Stimulated activated CD8-positive, alpha-beta memory T cell treated with anti-CD3 and anti-CD28 coated beads, Interleukin-4, amount 100 ng/mL, for 1 hour (primary cell): Measurements from ENCODE around the gene CACNA2D3.

ENCODE experiments used
- DNase-seq, 2 donors: peaks; one replicate each; pipeline ENCODE4 v3.0.0-alpha.2; 2020; ENCODE audit warnings: low read depth in 2 of 2, low spot score in 1 of 2

Gene CACNA2D3

GRCh38 chr3:54366007-54366750, 243.8 kb downstream of the CACNA2D3 start:
- DNase-seq: no peak

DNA sequence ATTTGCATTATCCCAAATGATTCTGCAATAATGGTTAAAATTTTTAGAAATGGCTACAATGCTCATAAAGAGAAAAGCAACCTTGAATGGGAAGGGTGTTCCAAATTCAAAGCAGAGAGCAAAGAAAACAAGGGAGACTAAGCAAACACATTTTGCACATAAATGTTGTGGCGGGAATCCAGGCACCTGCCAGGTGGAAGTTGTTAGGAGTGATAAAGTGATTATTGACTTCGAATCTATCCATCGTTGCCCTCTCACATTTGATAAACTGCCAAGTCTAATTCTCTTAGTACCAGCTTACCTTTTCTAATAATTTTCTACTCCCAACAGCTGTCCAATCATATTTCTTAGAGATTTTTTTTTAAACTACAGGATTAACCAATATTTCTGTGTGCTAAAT, 244.5 kb downstream of the CACNA2D3 start:
- no peak for DNase-seq

DNA sequence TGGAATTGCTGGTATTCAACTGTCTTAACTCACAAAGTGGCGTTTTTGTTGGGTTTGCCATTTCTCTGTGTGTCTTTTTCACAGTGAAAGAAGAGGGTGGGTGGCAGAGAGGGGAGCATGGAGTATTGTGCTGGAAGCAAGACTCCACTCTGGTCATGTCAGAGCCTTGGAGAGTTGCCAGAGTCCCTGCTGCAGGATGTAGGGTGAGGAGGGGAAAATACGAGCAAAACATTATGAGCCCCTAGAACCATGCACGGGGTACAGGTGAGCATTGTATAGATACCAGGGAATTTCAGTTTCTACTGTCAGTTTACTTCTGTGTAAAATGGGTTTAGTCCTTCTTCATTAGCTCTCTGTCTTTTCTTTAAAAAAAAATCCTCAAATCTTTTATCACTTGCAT, 249.9 kb downstream of the CACNA2D3 start:
- DNase-seq: no peak

DNA sequence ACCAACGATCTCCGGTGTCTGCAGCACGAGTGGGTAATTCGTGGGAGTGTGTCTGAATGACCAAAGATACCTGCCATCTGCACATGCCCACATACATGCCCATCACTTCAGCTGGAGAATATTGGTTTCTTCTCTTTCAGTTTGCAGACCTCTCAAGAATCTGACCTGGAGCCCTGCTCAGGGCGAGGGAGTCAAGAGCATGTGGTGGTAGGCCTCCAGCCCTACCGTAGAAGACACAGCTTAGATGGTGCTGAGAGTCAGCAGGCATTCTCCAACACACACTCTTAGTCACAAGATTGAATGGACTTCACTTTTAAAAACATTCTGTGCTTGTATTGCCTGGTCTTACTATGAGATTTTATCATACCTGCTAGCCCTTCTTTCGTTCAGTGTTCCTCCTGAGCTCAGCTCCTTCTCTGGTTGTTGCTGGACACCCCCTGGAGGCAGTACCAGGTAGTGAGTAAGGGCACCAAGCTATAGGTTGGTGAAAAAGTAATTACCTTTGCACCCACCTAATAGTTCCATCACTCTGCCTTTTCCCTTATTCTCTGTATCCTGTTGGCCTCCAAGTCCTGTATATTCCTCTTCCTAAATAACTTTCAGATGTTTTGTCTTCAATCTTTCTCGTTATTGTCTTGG, 252.0 kb downstream of the CACNA2D3 start:
- no peak for DNase-seq

DNA sequence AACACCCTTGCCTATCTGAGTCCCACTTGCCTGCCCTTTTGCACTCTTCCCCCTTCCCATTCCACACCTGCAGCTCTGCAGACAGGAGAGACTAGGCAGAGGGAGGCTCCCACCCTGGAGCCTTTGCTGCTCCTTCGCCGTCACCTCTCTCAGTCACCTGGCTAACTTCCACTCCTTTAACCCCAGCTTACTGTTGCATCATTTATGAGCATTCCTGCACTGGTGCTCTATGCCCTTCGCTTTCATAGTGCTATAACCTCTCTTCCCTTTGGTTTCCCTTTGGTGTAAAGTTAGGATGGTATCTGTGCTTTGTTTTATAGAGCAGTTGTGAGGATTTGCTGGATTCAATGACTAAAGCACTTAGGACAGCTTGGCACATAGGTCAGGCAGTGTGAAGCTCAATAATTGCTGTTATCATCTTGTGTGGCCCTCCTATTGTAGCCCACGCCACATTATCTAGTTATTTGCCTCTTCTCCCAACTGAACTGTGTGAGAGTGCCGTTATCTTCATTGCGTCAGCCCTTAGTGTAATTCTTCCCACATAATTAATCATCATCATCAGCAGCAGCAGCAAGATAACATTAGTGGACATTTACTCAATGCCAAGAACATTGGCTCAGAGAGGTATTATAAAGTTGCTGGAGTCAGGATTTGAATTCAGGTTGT, 253.9 kb downstream of the CACNA2D3 start:
- no peak for DNase-seq

DNA sequence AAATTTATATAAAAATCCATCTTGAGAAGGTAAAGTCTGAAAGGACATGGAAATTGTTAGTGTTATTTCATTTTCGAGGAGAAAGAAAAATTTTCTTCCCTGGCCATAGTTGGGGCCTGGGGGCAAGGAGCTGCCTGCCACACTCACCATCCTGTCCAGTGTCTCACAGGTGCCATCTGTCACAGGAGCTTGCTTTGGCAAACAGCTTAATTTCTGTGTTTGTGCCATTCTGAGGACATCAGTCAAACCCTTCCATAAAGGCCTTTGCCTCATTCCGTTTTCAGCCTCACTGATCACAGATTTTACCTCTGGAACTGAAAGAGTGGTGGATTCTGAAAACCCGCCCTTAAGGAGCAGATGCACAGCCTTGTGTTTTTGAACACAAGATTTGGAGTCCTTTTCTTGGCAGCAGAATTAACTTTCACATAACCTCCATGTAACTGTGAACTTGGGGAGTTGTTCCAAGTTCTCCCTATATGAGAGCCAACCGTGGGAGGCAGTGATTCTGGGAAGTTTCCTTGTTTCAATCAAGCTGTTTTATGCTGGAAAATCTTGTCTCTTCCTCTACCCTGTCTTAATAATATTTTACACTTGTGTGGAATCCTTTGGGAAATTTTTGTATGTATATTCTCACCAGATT, 254.7 kb downstream of the CACNA2D3 start:
- DNase-seq: no peak

GRCh38 chr3:54378184-54378583, 255.8 kb downstream of the CACNA2D3 start:
- no peak for DNase-seq

DNA sequence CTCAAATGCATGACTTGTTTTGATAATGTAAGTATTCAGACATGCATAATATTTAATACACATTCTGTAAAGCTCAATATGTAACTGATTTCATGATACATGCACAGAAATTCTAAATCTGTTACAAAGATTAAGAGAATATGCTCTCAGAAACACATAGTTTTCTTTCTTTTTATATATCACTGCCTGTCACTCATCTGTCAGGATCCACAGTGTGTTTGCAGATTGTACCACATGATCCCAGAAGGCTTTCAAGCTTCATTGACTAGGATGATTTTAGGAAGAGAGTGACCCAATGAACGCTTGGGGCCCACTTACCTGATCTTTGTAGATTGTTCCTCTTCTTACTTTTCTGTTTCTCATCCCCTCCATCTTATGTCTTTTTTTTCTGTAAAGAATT, 261.9 kb downstream of the CACNA2D3 start:
- no peak for DNase-seq

- DNase-seq: no peak
Measured at GRCh38 chr3:54390582-54390981, 268.2 kb downstream of the CACNA2D3 start.

DNA sequence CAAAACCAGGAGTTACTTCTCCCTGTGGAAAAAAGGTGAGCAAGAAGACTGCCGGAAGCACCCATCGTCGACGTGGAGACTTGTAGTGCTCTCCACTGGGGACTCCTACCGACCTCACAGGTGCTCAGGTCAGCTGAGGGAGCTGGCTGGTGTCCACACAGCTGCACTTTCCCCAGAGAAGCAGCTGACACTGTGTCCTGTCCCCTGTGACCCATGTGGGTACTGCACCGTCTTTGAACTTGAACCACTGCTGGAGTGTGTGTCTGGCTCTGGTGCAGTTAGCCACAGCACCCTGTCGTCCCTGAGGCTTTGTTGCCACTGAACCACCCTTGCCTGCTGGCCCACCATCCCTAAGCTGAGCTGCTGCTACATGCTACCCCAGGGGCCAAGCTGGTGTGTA, 270.8 kb downstream of the CACNA2D3 start:
- no peak for DNase-seq

- DNase-seq: no peak
Measured at GRCh38 chr3:54408328-54408727, 286.0 kb downstream of the CACNA2D3 start.

- no peak for DNase-seq
Measured at GRCh38 chr3:54421943-54422342, 299.6 kb downstream of the CACNA2D3 start.

DNA sequence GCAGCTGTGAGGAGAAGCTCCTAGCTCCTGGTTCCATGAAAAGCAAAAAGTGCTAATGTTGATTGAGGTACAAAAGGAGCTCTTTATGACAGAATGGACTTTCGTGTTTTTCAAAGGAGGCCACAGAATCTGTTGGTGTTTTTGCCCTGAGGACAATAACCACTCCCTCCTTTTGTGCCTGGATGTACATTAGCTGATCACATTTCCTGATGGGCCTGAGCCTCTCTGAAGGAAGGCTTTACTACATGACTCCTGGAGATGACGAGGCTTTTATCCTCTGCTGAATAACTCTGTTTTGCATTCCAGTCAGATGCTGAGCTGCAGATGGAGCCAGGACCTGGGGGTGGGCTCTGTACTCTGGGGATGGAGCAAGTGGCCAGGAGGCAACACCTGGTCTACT, 301.9 kb downstream of the CACNA2D3 start:
- DNase-seq: no peak

DNA sequence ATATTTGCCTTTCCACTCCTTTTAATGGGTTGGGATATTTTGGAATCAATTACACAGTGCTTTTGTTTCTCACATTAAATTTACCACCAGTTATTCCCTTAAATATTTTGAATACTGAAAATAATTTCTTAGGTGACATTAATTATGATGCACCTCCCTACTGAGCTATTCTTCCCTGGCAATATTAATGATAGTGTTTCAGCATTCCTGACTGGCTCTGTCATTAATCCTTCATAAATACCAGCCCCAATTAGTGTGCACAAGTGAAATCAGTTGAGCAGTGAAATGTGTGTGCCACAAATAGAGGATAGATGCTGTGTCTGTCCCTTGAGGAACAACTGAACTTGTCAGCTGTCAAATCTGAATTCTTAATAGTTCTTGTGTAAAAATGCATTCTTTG, 304.0 kb downstream of the CACNA2D3 start:
- no peak for DNase-seq

DNA sequence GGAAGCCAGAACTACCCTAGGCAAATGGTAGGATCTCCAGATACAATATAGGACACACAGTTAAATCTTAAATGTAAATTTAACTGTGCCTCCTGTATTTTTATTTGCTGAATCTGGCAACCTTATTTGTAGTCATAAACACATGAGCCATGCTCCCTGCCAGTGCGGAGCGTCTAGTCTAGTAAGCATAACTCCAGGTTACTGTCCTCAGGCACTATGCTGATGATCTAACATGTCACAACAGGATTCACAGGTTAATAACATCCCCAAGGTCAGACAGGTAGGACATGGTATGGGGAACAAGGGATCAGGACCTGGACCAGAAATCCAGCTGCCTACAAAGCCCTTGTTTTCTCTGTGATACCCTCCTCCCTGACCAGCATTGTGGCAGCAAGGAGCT, 305.1 kb downstream of the CACNA2D3 start:
- DNase-seq: no peak

DNA sequence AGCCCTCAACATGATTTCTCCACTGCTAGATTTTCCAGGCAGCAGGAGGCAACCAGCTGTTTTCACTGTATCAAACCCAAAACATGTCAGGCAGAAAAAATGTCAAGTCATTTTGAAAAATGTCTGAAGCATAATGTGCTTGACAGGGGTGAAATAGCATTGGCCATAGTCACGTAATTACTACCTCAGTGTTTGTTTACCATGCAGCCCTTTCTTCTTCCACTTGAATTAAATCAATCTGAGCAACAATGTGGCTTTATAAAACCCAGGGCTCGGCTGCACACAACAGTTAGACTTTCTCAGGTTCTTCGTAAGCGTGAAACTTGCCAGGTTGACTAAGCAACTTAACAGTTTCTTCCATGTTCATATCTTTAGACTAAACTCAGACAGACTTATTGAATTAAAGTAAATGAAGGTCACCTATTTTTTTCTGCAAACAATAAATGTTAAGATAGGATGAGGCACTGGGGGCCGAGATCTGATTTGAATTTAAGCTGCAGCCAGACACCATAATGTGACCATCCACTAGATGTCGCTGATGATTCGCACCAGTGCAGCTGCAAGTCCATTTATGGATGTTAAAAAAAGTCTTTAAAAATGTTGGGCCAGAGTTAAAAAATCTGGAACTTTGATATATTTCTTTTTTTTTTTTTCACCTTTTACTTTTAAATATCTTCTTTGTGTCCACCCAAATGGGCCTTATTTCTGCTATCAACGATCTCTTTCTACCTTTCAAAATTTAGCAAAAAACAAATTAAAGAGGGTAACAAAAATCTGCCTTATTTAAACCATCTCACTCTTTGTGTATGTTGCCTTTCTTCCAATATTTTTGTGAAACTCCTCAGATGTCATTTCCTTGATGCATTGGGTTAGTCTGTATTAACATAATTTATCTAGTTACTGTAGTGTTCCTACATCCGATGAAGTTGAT, 305.9 kb downstream of the CACNA2D3 start:
- DNase-seq: no peak

- no peak for DNase-seq
Measured at GRCh38 chr3:54432975-54433374, 310.6 kb downstream of the CACNA2D3 start.

GRCh38 chr3:54433846-54434245, 311.5 kb downstream of the CACNA2D3 start:
- no peak for DNase-seq

- no peak for DNase-seq
Measured at GRCh38 chr3:54434756-54435155, 312.4 kb downstream of the CACNA2D3 start.

DNA sequence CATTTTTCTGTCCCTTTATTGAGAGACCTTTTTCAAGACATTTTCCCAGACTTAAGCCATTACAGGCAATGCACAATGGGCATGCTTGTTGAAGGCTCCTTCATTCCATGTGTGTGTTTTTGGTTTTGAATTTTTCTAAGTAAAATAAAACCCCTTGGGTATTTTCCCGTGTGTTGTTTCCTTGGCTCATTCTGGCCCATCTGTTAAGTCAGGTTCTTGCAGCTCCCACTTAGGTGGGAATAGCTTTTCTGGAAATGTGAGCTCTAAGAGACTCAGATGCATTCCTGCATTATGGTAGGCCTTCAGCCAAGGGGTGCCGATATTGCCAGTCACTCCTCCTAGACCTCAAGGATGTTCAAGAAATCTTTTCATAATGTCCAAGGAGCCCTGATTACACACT, 314.9 kb downstream of the CACNA2D3 start:
- DNase-seq: no peak
